GM12864 (cell line): ENCODE measurements around the gene CCDC78.

ENCODE experiments used
- DNase-seq: peaks from one replicate; pipeline ENCODE4 v3.0.0-alpha.2; 2011; ENCODE audit warnings: low read depth
- H3K4me3 ChIP-seq: 2 replicates; pipeline ENCODE4 v1.5.1; 2011; ENCODE audit warnings: mild to moderate bottlenecking, low read depth, low read length, control low read depth
- CTCF ChIP-seq: IDR thresholded peaks from 2 replicates; pipeline ENCODE4 v1.5.1; 2011; ENCODE audit warnings: low read depth, mild to moderate bottlenecking, moderate library complexity, low read length, control low read depth, inconsistent platforms; ENCODE audit errors: missing control alignments

The CCDC78 gene

GRCh38 chr16:706189-707061, 19.8 kb downstream of the CCDC78 start:
- TF ChIP-seq CTCF: no peak
- no peak overlapping the region for H3K4me3 ChIP-seq
- DNase-seq: no peak

- no peak within 1 kb of the TSS for H3K4me3 ChIP-seq
- TF ChIP-seq CTCF: no peak
- no peak for DNase-seq
Observed at GRCh38 chr16:705431-706188, 20.6 kb downstream of the CCDC78 start, which contains the start of gene FBXL16. Gene FBXL16, minus strand, starts transcription at chr16:705801. Its CDS starts 8,396 bp downstream, at chr16:697405.

GRCh38 chr16:704552-705380, 21.5 kb downstream of the CCDC78 start:
- no peak overlapping the region for H3K4me3 ChIP-seq
- no peak for DNase-seq
- TF ChIP-seq CTCF: no peak

- no peak for DNase-seq
- TF ChIP-seq CTCF: no peak
- H3K4me3 ChIP-seq: no peak overlapping the region
Observed at GRCh38 chr16:704047-704446, 22.2 kb downstream of the CCDC78 start.

GRCh38 chr16:703406-703805, 22.8 kb downstream of the CCDC78 start:
- TF ChIP-seq CTCF: no peak
- no peak overlapping the region for H3K4me3 ChIP-seq
- DNase-seq: no peak

- no peak for TF ChIP-seq CTCF
- H3K4me3 ChIP-seq: no peak overlapping the region
- no peak for DNase-seq
Observed at GRCh38 chr16:702341-702740, 23.9 kb downstream of the CCDC78 start.
